Measurements from ENCODE around the gene NTN1.

NTN1 gene

GRCh38 chr17:9044772-9045463 lies 23.6 kb downstream of the NTN1 start:
- TF ChIP-seq GATA3 (IDR thresholded peaks at IDR 0.05; ENCODE audit: low read depth, low read length) = no peak
- TF ChIP-seq GATA2 (IDR thresholded peaks at IDR 0.05; ENCODE audit: low read depth, low read length) = no peak

DNA sequence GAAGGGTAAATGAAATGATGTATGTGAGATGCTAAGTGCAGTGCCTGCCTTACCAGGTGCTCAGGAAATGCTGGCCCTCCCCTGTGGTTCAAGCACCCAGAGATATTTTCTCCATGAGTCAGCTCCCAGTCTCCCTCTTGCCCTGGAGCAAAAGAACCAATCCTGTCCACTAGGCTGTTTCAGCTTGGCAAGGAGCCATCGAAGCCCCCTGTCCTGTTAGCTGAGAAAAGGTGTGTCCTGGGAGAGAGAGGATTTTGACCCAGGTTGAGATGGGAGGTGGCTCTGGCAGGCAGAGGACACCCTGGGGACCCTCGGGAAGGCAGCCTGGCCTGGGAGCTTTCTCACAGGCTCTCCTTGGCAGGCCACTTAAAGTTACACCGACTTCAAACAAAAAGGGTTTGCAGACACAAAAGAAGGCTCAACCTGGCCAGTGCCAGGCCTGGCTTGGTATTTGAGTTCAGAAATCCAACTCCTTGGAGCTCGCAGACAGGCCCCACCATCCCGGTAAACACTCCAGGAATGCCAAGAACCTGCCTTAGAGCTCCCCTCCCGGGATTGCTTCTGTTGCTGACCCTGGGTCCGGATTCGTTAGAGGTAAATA lies 29.6 kb downstream of the NTN1 start:
- TF ChIP-seq GATA3 (IDR thresholded peaks at IDR 0.05; ENCODE audit: low read depth, low read length) (no peak), GATA2 (IDR thresholded peaks at IDR 0.05; ENCODE audit: low read depth, low read length) (no peak)

GRCh38 chr17:9051561-9051960 lies 30.3 kb downstream of the NTN1 start:
- TF ChIP-seq GATA3 (IDR thresholded peaks at IDR 0.05; ENCODE audit: low read depth, low read length) = no peak
- TF ChIP-seq GATA2 (IDR thresholded peaks at IDR 0.05; ENCODE audit: low read depth, low read length) = no peak

GRCh38 chr17:9052921-9053320 lies 31.6 kb downstream of the NTN1 start:
- TF ChIP-seq GATA3 (IDR thresholded peaks at IDR 0.05; ENCODE audit: low read depth, low read length) (no peak), GATA2 (IDR thresholded peaks at IDR 0.05; ENCODE audit: low read depth, low read length) (no peak)

GRCh38 chr17:9053406-9053805 lies 32.1 kb downstream of the NTN1 start:
- no peak for TF ChIP-seq GATA3 (IDR thresholded peaks at IDR 0.05; ENCODE audit: low read depth, low read length)
- TF ChIP-seq GATA2 (IDR thresholded peaks at IDR 0.05; ENCODE audit: low read depth, low read length) = no peak

GRCh38 chr17:9054126-9054975 lies 33.0 kb downstream of the NTN1 start:
- no peak for TF ChIP-seq GATA3 (IDR thresholded peaks at IDR 0.05; ENCODE audit: low read depth, low read length)
- TF ChIP-seq GATA2 (IDR thresholded peaks at IDR 0.05; ENCODE audit: low read depth, low read length) = no peak

- TF ChIP-seq GATA3 (IDR thresholded peaks at IDR 0.05; ENCODE audit: low read depth, low read length) (no peak), GATA2 (IDR thresholded peaks at IDR 0.05; ENCODE audit: low read depth, low read length) (no peak)
Measured at GRCh38 chr17:9055281-9055680, 34.0 kb downstream of the NTN1 start.

DNA sequence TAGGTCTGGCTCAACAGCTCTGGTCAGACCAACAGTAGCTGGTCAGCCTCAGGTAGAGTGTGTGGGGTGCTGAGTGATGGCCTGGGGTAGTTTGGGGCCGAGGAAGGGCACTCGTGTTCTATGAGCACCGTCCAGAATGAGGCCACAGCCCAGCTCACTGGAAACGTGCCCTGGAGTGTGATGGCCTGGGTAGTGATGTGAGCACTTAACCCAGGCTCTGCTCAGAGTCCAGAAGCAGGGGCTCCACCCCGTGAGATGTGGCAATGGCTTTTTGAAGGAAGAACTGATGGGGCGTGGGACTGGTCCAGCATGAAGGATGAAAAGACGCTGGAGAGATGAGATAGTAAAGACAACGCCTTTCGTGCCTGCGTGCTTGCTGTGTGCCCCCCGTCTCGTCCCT lies 35.3 kb downstream of the NTN1 start:
- no peak for TF ChIP-seq GATA2 (IDR thresholded peaks at IDR 0.05; ENCODE audit: low read depth, low read length)
- TF ChIP-seq GATA3 (IDR thresholded peaks at IDR 0.05; ENCODE audit: low read depth, low read length) = no peak

- no peak for TF ChIP-seq GATA3 (IDR thresholded peaks at IDR 0.05; ENCODE audit: low read depth, low read length)
- no peak for TF ChIP-seq GATA2 (IDR thresholded peaks at IDR 0.05; ENCODE audit: low read depth, low read length)
Measured at GRCh38 chr17:9057310-9057709, 36.0 kb downstream of the NTN1 start.

DNA sequence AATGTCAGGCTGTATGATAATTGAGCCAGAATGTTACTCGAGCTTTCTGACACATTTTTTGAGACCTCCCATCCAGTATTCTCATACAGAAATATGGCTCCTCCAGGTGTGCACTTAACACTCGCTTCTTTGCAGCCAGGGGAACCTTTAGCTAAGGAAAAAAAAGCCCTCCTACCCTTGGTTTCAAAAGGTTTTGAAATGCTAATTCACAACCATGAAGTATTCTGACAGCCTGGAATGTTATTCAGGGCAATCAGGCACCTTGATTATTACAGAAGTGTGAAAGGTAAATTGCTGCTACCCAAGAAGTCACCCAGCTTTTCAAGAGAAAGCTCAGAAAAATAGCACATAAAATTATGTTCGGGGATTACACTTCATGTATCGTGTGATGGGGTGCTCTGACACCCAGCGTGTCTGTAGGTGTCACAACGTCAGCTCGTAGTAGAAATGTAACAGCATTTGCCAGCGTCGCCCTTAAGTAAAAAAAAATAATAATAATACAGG lies 41.1 kb downstream of the NTN1 start:
- no peak for TF ChIP-seq GATA3 (IDR thresholded peaks at IDR 0.05; ENCODE audit: low read depth, low read length)
- TF ChIP-seq GATA2 (IDR thresholded peaks at IDR 0.05; ENCODE audit: low read depth, low read length) = no peak

DNA sequence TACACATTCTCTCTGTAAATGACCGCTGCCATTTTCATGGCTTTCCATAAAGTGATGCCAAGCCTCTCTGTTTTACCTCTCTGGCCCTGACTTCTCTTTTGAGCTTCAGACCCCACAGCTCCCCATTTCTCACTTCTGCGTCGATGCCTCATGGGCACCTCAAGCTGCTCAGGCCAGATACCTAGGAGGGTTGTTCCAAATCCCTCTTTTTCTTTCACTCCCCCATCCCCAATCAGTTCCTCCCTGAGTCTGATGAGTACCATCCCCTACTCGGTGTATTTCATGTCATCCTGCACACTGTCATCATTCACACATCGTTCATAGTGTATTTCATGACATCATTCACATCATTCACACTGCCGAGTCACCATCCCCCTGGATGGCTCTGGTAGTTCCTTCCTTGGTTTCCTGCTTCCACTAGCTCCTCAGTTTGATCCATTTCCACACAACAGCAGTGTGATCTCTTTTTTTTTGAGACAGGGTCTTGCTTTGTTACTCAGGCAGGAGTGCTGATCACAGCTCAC lies 43.1 kb downstream of the NTN1 start:
- TF ChIP-seq GATA2 (IDR thresholded peaks at IDR 0.05; ENCODE audit: low read depth, low read length) = no peak
- TF ChIP-seq GATA3 (IDR thresholded peaks at IDR 0.05; ENCODE audit: low read depth, low read length) = no peak

GRCh38 chr17:9071016-9071415 lies 49.7 kb downstream of the NTN1 start:
- TF ChIP-seq GATA3 (IDR thresholded peaks at IDR 0.05; ENCODE audit: low read depth, low read length) (no peak), GATA2 (IDR thresholded peaks at IDR 0.05; ENCODE audit: low read depth, low read length) (no peak)

DNA sequence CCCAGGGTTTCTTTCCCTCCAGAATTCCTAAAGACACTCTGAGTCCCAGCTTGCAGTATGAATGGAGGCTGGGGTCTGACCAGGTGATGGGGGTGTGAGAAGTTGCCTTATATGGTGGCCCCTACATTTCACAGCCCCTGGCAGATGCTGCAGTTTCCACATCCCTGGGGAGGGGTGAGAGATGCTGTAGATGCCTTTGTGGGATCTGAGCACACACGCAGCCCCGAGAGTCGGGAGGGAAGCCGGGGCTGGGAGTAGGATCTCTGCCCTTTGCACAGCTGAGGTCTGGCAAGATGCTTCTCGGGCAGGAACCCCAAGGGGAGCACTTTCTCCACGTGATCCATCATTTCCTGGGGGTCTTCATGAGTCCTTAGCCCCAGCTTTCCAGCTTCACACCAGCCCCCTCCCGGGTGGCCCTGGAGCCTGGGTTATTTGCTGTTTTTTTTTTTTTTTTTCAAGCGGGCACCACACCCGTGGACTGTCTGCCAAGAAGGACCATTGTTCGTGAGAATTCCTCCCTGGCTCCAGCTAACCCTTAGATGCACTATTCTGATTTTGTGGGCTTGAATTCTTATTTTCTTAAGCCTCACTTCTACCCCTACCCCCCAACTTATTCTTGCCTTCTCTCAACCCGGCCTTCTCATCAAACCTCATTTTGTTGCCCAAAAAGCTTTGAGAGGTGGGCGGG lies 50.6 kb downstream of the NTN1 start:
- TF ChIP-seq GATA3 (IDR thresholded peaks at IDR 0.05; ENCODE audit: low read depth, low read length) = no peak
